ENCODE measurements around the gene ATP8A2.

ATP8A2 gene

GRCh38 chr13:25715760-25716159 is 344.0 kb downstream of the ATP8A2 start:
- Histone ChIP-seq H3K4me1 (ENCODE audit: control insufficient read depth, insufficient read depth, low read length) (no peaks in the 10 kb centered on the region), H3K4me3 (ENCODE audit: low read length) (no peak overlapping the region), H3K9ac (ENCODE audit: low read length) (no peak overlapping the region), H3K27me3 (ENCODE audit: control insufficient read depth, insufficient read depth, low read length) (no peaks in the 10 kb centered on the region), H3K36me3 (ENCODE audit: control insufficient read depth, insufficient read depth, low read length) (no peaks in the 10 kb centered on the region), H3K27ac (ENCODE audit: low read depth, low read length) (no peak overlapping the region)

GRCh38 chr13:25717666-25718197 is 346.0 kb downstream of the ATP8A2 start:
- Histone ChIP-seq H3K36me3 (ENCODE audit: control insufficient read depth, insufficient read depth, low read length) (no peaks in the 10 kb centered on the region), H3K4me3 (ENCODE audit: low read length) (no peak overlapping the region), H3K9ac (ENCODE audit: low read length) (no peak overlapping the region), H3K4me1 (ENCODE audit: control insufficient read depth, insufficient read depth, low read length) (no peaks in the 10 kb centered on the region), H3K27ac (ENCODE audit: low read depth, low read length) (no peak overlapping the region), H3K27me3 (ENCODE audit: control insufficient read depth, insufficient read depth, low read length) (no peaks in the 10 kb centered on the region)

GRCh38 chr13:25719666-25720065 is 347.9 kb downstream of the ATP8A2 start:
- no peak overlapping the region for H3K9ac ChIP-seq (ENCODE audit: low read length)
- no peak overlapping the region for H3K4me3 ChIP-seq (ENCODE audit: low read length)
- no peaks in the 10 kb centered on the region for H3K27me3 ChIP-seq (ENCODE audit: control insufficient read depth, insufficient read depth, low read length)
- no peaks in the 10 kb centered on the region for H3K36me3 ChIP-seq (ENCODE audit: control insufficient read depth, insufficient read depth, low read length)
- H3K27ac ChIP-seq (ENCODE audit: low read depth, low read length), result no peak overlapping the region
- no peaks in the 10 kb centered on the region for H3K4me1 ChIP-seq (ENCODE audit: control insufficient read depth, insufficient read depth, low read length)

GRCh38 chr13:25722893-25723292 is 351.1 kb downstream of the ATP8A2 start:
- Histone ChIP-seq H3K27ac (ENCODE audit: low read depth, low read length) (no peak overlapping the region), H3K27me3 (ENCODE audit: control insufficient read depth, insufficient read depth, low read length) (no peaks in the 10 kb centered on the region), H3K4me3 (ENCODE audit: low read length) (no peak overlapping the region), H3K36me3 (ENCODE audit: control insufficient read depth, insufficient read depth, low read length) (no peaks in the 10 kb centered on the region), H3K4me1 (ENCODE audit: control insufficient read depth, insufficient read depth, low read length) (no peaks in the 10 kb centered on the region), H3K9ac (ENCODE audit: low read length) (no peak overlapping the region)

GRCh38 chr13:25725104-25725503 is 353.3 kb downstream of the ATP8A2 start:
- no peak overlapping the region for H3K4me3 ChIP-seq (ENCODE audit: low read length)
- no peak overlapping the region for H3K9ac ChIP-seq (ENCODE audit: low read length)

GRCh38 chr13:25727250-25727649 is 355.5 kb downstream of the ATP8A2 start:
- H3K4me1 ChIP-seq (ENCODE audit: control insufficient read depth, insufficient read depth, low read length), result no peaks in the 10 kb centered on the region
- no peak overlapping the region for H3K27ac ChIP-seq (ENCODE audit: low read depth, low read length)
- no peaks in the 10 kb centered on the region for H3K36me3 ChIP-seq (ENCODE audit: control insufficient read depth, insufficient read depth, low read length)
- no peaks in the 10 kb centered on the region for H3K27me3 ChIP-seq (ENCODE audit: control insufficient read depth, insufficient read depth, low read length)
- H3K4me3 ChIP-seq (ENCODE audit: low read length), result no peak overlapping the region
- H3K9ac ChIP-seq (ENCODE audit: low read length), result no peak overlapping the region

More at GRCh38 chr13:25725104-25725503, 353.3 kb downstream of the ATP8A2 start:
- Histone ChIP-seq H3K27me3 (ENCODE audit: control insufficient read depth, insufficient read depth, low read length) (no peaks in the 10 kb centered on the region), H3K36me3 (ENCODE audit: control insufficient read depth, insufficient read depth, low read length) (no peaks in the 10 kb centered on the region), H3K27ac (ENCODE audit: low read depth, low read length) (no peak overlapping the region), H3K4me1 (ENCODE audit: control insufficient read depth, insufficient read depth, low read length) (no peaks in the 10 kb centered on the region)

- no peaks in the 10 kb centered on the region for H3K4me1 ChIP-seq (ENCODE audit: control insufficient read depth, insufficient read depth, low read length)
- no peak overlapping the region for H3K27ac ChIP-seq (ENCODE audit: low read depth, low read length)
- no peak overlapping the region for H3K9ac ChIP-seq (ENCODE audit: low read length)
- H3K27me3 ChIP-seq (ENCODE audit: control insufficient read depth, insufficient read depth, low read length), result no peaks in the 10 kb centered on the region
- no peaks in the 10 kb centered on the region for H3K36me3 ChIP-seq (ENCODE audit: control insufficient read depth, insufficient read depth, low read length)
- no peak overlapping the region for H3K4me3 ChIP-seq (ENCODE audit: low read length)
These were observed 356.0 kb downstream of the ATP8A2 start for GRCh38 chr13:25727810-25728209.

GRCh38 chr13:25729201-25729600 is 357.4 kb downstream of the ATP8A2 start:
- Histone ChIP-seq H3K4me3 (ENCODE audit: low read length) (no peak overlapping the region), H3K36me3 (ENCODE audit: control insufficient read depth, insufficient read depth, low read length) (no peaks in the 10 kb centered on the region), H3K27ac (ENCODE audit: low read depth, low read length) (no peak overlapping the region), H3K9ac (ENCODE audit: low read length) (no peak overlapping the region), H3K4me1 (ENCODE audit: control insufficient read depth, insufficient read depth, low read length) (no peaks in the 10 kb centered on the region), H3K27me3 (ENCODE audit: control insufficient read depth, insufficient read depth, low read length) (no peaks in the 10 kb centered on the region)

- no peak overlapping the region for H3K27ac ChIP-seq (ENCODE audit: low read depth, low read length)
- no peaks in the 10 kb centered on the region for H3K27me3 ChIP-seq (ENCODE audit: control insufficient read depth, insufficient read depth, low read length)
- no peaks in the 10 kb centered on the region for H3K36me3 ChIP-seq (ENCODE audit: control insufficient read depth, insufficient read depth, low read length)
- no peak overlapping the region for H3K4me3 ChIP-seq (ENCODE audit: low read length)
- H3K9ac ChIP-seq (ENCODE audit: low read length), result no peak overlapping the region
- no peaks in the 10 kb centered on the region for H3K4me1 ChIP-seq (ENCODE audit: control insufficient read depth, insufficient read depth, low read length)
These were observed 359.3 kb downstream of the ATP8A2 start for GRCh38 chr13:25731037-25731436.

GRCh38 chr13:25731536-25731935 is 359.8 kb downstream of the ATP8A2 start:
- no peak overlapping the region for H3K9ac ChIP-seq (ENCODE audit: low read length)
- no peaks in the 10 kb centered on the region for H3K4me1 ChIP-seq (ENCODE audit: control insufficient read depth, insufficient read depth, low read length)
- H3K27ac ChIP-seq (ENCODE audit: low read depth, low read length), result no peak overlapping the region
- H3K4me3 ChIP-seq (ENCODE audit: low read length), result no peak overlapping the region
- no peaks in the 10 kb centered on the region for H3K36me3 ChIP-seq (ENCODE audit: control insufficient read depth, insufficient read depth, low read length)
- no peaks in the 10 kb centered on the region for H3K27me3 ChIP-seq (ENCODE audit: control insufficient read depth, insufficient read depth, low read length)

GRCh38 chr13:25732111-25732865 is 360.5 kb downstream of the ATP8A2 start:
- Histone ChIP-seq H3K4me3 (ENCODE audit: low read length) (no peak overlapping the region), H3K4me1 (ENCODE audit: control insufficient read depth, insufficient read depth, low read length) (no peaks in the 10 kb centered on the region), H3K9ac (ENCODE audit: low read length) (no peak overlapping the region), H3K27me3 (ENCODE audit: control insufficient read depth, insufficient read depth, low read length) (no peaks in the 10 kb centered on the region), H3K36me3 (ENCODE audit: control insufficient read depth, insufficient read depth, low read length) (no peaks in the 10 kb centered on the region), H3K27ac (ENCODE audit: low read depth, low read length) (no peak overlapping the region)

- no peak overlapping the region for H3K27ac ChIP-seq (ENCODE audit: low read depth, low read length)
- H3K4me1 ChIP-seq (ENCODE audit: control insufficient read depth, insufficient read depth, low read length), result no peaks in the 10 kb centered on the region
- H3K36me3 ChIP-seq (ENCODE audit: control insufficient read depth, insufficient read depth, low read length), result no peaks in the 10 kb centered on the region
- no peak overlapping the region for H3K9ac ChIP-seq (ENCODE audit: low read length)
- H3K27me3 ChIP-seq (ENCODE audit: control insufficient read depth, insufficient read depth, low read length), result no peaks in the 10 kb centered on the region
- no peak overlapping the region for H3K4me3 ChIP-seq (ENCODE audit: low read length)
These were observed 361.3 kb downstream of the ATP8A2 start for GRCh38 chr13:25733001-25733491.
